ENCODE results near the gene RFTN1. TPM values are rescaled to one million over a fixed set of nuclear protein-coding genes. Genes with fewer than 3 reads are reported as not detected.

RFTN1 gene
- total and polyA plus RNA-seq, 2 of the 8 experiments (the other 6 are each of a cell fraction or from before 2014, with no cell fraction given), result 4.6 to 6.7 TPM

DNA sequence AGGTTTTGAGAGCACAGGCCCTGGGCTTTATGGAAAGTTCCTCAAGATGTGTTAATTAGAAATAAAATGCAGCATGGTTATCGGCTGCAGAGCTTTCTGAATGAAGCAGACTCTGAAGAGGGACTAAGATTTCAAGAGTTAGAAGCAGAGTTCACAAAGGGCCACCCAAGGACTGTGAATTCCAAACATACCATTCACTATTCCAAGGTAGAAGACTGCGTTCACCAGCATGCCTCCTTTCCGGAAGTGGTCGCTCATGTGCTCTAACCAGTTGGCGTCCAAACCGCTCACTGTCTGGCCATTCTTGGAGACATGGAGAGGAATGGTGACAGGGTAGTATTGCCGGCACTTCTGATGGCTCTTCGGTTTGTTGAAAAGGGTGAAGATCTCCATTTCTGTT, 143.6 kb downstream of the RFTN1 start (continued):
- TF ChIP-seq SUZ12 (IDR thresholded peaks at IDR 0.05; ENCODE audit: low read length) (no peak), KDM1A (IDR thresholded peaks at IDR 0.05; ENCODE audit: borderline replicate concordance, low read length) (no peak), ASH2L (IDR thresholded peaks at IDR 0.05; ENCODE audit: low read length) (peak; percentile 53), CEBPB (IDR thresholded peaks at IDR 0.05; ENCODE audit: low read depth, low read length) (no peak), EP300 (IDR thresholded peaks at IDR 0.05; ENCODE audit: borderline replicate concordance in 1 of 2, low read depth in 2 of 2, low read length in 2 of 2) (no peak), SIRT6 (IDR thresholded peaks at IDR 0.05; ENCODE audit: low read length) (no peak), CBX5 (IDR thresholded peaks at IDR 0.05; ENCODE audit: low read depth, low read length) (no peak), TEAD4 (IDR thresholded peaks at IDR 0.05; ENCODE audit: low read depth, low read length) (peak; percentile 83), KDM4A (IDR thresholded peaks at IDR 0.05; ENCODE audit: low read depth, low read length, severe bottlenecking) (no peak), RXRA (IDR thresholded peaks at IDR 0.05; ENCODE audit: insufficient read depth, low read depth, low read length) (no peak)
- TF ChIP-seq, protein P1, sequence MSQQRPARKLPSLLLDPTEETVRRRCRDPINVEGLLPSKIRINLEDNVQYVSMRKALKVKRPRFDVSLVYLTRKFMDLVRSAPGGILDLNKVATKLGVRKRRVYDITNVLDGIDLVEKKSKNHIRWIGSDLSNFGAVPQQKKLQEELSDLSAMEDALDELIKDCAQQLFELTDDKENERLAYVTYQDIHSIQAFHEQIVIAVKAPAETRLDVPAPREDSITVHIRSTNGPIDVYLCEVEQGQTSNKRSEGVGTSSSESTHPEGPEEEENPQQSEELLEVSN (IDR thresholded peaks at IDR 0.05), result peak; percentile 62
- TF ChIP-seq, protein P2, sequence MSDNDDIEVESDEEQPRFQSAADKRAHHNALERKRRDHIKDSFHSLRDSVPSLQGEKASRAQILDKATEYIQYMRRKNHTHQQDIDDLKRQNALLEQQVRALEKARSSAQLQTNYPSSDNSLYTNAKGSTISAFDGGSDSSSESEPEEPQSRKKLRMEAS (IDR thresholded peaks at IDR 0.05), result peak; percentile 79
- TF ChIP-seq, protein P3, sequence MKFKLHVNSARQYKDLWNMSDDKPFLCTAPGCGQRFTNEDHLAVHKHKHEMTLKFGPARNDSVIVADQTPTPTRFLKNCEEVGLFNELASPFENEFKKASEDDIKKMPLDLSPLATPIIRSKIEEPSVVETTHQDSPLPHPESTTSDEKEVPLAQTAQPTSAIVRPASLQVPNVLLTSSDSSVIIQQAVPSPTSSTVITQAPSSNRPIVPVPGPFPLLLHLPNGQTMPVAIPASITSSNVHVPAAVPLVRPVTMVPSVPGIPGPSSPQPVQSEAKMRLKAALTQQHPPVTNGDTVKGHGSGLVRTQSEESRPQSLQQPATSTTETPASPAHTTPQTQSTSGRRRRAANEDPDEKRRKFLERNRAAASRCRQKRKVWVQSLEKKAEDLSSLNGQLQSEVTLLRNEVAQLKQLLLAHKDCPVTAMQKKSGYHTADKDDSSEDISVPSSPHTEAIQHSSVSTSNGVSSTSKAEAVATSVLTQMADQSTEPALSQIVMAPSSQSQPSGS (IDR thresholded peaks at IDR 0.05; ENCODE audit: low read length), result peak; percentile 20; the same call in 1 of the 2 replicates

Data from H1 (cell line).